Ovary (tissue), 9 donors: ENCODE measurements around the gene RHBDF2. TPM values are rescaled to one million over a fixed set of nuclear protein-coding genes. Genes with fewer than 3 reads are reported as not detected.

Source experiments
- DNase-seq, 5 donors: peaks; one replicate each; pipeline ENCODE4 v3.0.0-alpha.2; 2019 to 2020
- H3K27ac ChIP-seq, 2 donors: fragments of 200-600 bp; one replicate each; pipeline versions ENCODE4 v1.5.1 to v1.8.0; 2019 to 2022
- H3K27me3 ChIP-seq: fragments of 200-600 bp; one replicate; pipeline ENCODE4 v1.8.0; 2022
- H3K36me3 ChIP-seq: fragments of 200-600 bp; sonication (generic); one replicate; pipeline ENCODE4 v1.5.1; 2019
- H3K4me1 ChIP-seq: one replicate; pipeline ENCODE4 v1.8.1; 2013; ENCODE audit warnings: mild to moderate bottlenecking, moderate library complexity; ENCODE audit not compliant: insufficient read depth
- H3K4me3 ChIP-seq: fragments of 200-600 bp; sonication (generic); one replicate; pipeline ENCODE4 v1.5.1; 2017
- H3K9me3 ChIP-seq, 2 donors: fragments of 200-600 bp in 1 of 2; sonication (generic) in 1 of 2; one replicate each; pipeline versions ENCODE4 v1.5.1 to v1.8.1; 2013 to 2019; ENCODE audit warnings: mild to moderate bottlenecking in 1 of 2, moderate library complexity in 1 of 2
- EP300 ChIP-seq: sonication (generic); formaldehyde crosslinking; IDR thresholded peaks from one replicate; pipeline ENCODE4 v1.6.1; 2017; ENCODE audit warnings: antibody characterized with exemption
- POLR2A ChIP-seq: fragments of 450-650 bp; IDR thresholded peaks from one replicate; pipeline ENCODE4 v1.6.1; 2017; ENCODE audit warnings: antibody characterized with exemption, mild to moderate bottlenecking, moderate library complexity
- WGBS, 3 donors: extraction: QIAGEN DNeasy Blood & Tissue Kit in 1 of 3; methylation state at CpG; one replicate each; pipeline versions ENCODE4 v1.1.5 to v1.1.7; 2013 to 2017; 5-methylcytosine and 5-hydroxymethylcytosine counted together
- intact Hi-C, 4 donors: fragments of 100-400 bp; cut with DNase I; formaldehyde crosslinking; loops; one replicate each; pipeline versions ENCODE4 v1.11.0 to v1.15.1; 2022 to 2023
- polyA plus RNA-seq, 2 donors: library from polyadenylated mRNA; stranded (reverse); fragments of 200-250 nt in 1 of 2; fragments of 350-450 nt in 1 of 2; fragmentation: Illumina TruSeq in 1 of 2; extraction: RNeasy Lipid Tissue Mini Kit (QIAGEN cat#74804) in 1 of 2; gene quantifications; one replicate each; pipeline ENCODE4 v1.2.3, GENCODE V29; 2013 to 2014
- total RNA-seq, 7 donors: library from RNA; depleted of rRNA in 2 of 7; stranded (reverse); fragments of >200 nt in 2 of 7; fragmentation: NEBNext Ultra II Directional in 3 of 7; extraction: Animal tissue kit (Norgen Biotek cat#: 25700) in 3 of 7; gene quantifications; one replicate each; pipeline versions ENCODE4 v1.1.0 to v1.2.4, GENCODE V29; 2016 to 2023
- TF ChIP-seq, protein P1 (sequence below), 3 donors: fragments of 450-650 bp in 2 of 3; fragments of 200-600 bp in 1 of 3; IDR thresholded peaks; one replicate each; pipeline versions ENCODE4 v1.5.1 to v1.8.0; 2016 to 2022; ENCODE audit warnings: antibody characterized with exemption in 3 of 3, mild to moderate bottlenecking in 1 of 3
- donor health status: DM: no; HTN: no; CAD: no; lungs with moderate emphysema.
- donor health status: DM: no; HTN: no; CAD: no.
- donor health status: Bipolar disorder and iron deficiency.
- donor health status: DM: yes; HTN: yes; CAD: no.
- donor health status: DM: no; HTN: no; CAD: no.
- donor health status: DM: yes; HTN: yes; CAD: no.

Gene RHBDF2
- total and polyA plus RNA-seq, 9 donors = 3.3 to 39.9 (median 19.5) TPM

GRCh38 chr17:76442341-76443338 is 58.6 kb downstream of the RHBDF2 start:
- Histone ChIP-seq H3K36me3 (no peaks in the 10 kb centered on the region), H3K4me1 (peaks cover under 1% of the 10 kb centered on the region), H3K27me3 (no peaks in the 10 kb centered on the region), H3K4me3 (no peak overlapping the region), H3K9me3 (no peaks in the 10 kb centered on the region), H3K27ac (no peak overlapping the region)
- WGBS, 3 donors = 90 to 96% (median 93%) methylated on average over 8 of the region's 8 CpGs
- intact Hi-C loops = no loop called here
- DNase-seq = no peak
- TF ChIP-seq, protein P1, sequence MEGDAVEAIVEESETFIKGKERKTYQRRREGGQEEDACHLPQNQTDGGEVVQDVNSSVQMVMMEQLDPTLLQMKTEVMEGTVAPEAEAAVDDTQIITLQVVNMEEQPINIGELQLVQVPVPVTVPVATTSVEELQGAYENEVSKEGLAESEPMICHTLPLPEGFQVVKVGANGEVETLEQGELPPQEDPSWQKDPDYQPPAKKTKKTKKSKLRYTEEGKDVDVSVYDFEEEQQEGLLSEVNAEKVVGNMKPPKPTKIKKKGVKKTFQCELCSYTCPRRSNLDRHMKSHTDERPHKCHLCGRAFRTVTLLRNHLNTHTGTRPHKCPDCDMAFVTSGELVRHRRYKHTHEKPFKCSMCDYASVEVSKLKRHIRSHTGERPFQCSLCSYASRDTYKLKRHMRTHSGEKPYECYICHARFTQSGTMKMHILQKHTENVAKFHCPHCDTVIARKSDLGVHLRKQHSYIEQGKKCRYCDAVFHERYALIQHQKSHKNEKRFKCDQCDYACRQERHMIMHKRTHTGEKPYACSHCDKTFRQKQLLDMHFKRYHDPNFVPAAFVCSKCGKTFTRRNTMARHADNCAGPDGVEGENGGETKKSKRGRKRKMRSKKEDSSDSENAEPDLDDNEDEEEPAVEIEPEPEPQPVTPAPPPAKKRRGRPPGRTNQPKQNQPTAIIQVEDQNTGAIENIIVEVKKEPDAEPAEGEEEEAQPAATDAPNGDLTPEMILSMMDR (IDR thresholded peaks at IDR 0.05) = no peak
- no peak for TF ChIP-seq POLR2A
- no peak for TF ChIP-seq EP300

GRCh38 chr17:76441686-76442340 is 59.4 kb downstream of the RHBDF2 start:
- peaks cover 2% of the 10 kb centered on the region for H3K4me1 ChIP-seq
- no peaks in the 10 kb centered on the region for H3K36me3 ChIP-seq
- no peaks in the 10 kb centered on the region for H3K9me3 ChIP-seq
- H3K27ac ChIP-seq = no peak overlapping the region
- intact Hi-C loops = no loop called here
- 80 to 87% (median 86%) methylated on average over 13 of the region's 13 CpGs for WGBS, 3 donors
- TF ChIP-seq, protein P1 (IDR thresholded peaks at IDR 0.05) = no peak
- TF ChIP-seq POLR2A (no peak), EP300 (no peak)
- H3K27me3 ChIP-seq = no peaks in the 10 kb centered on the region
- DNase-seq = no peak
- no peak overlapping the region for H3K4me3 ChIP-seq

GRCh38 chr17:76440751-76441362 is 60.4 kb downstream of the RHBDF2 start:
- Histone ChIP-seq H3K27ac (no peak overlapping the region), H3K4me3 (no peak overlapping the region), H3K27me3 (no peaks in the 10 kb centered on the region), H3K36me3 (no peaks in the 10 kb centered on the region), H3K9me3 (no peaks in the 10 kb centered on the region), H3K4me1 (peaks cover 2% of the 10 kb centered on the region)
- intact Hi-C loops = no loop called here
- TF ChIP-seq, protein P1 (IDR thresholded peaks at IDR 0.05) = no peak
- no peak for TF ChIP-seq EP300
- no peak for TF ChIP-seq POLR2A
- WGBS, 3 donors = 45 to 63% (median 53%) methylated on average over 2 of the region's 2 CpGs
- no peak for DNase-seq

GRCh38 chr17:76439314-76439928 is 61.8 kb downstream of the RHBDF2 start:
- 91 to 95% (median 93%) methylated on average over 6 of the region's 6 CpGs for WGBS, 3 donors
- Histone ChIP-seq H3K36me3 (no peaks in the 10 kb centered on the region), H3K27ac (no peak overlapping the region), H3K27me3 (no peaks in the 10 kb centered on the region), H3K9me3 (no peaks in the 10 kb centered on the region), H3K4me1 (peaks cover 2% of the 10 kb centered on the region), H3K4me3 (no peak overlapping the region)
- no peak for DNase-seq
- intact Hi-C loops = no loop called here
- TF ChIP-seq, protein P1 (IDR thresholded peaks at IDR 0.05) = no peak
- no peak for TF ChIP-seq POLR2A
- no peak for TF ChIP-seq EP300
